Measurements from ENCODE around the gene RAB27A. TPM values are rescaled to one million over a fixed set of nuclear protein-coding genes. Genes with fewer than 3 reads are reported as not detected.

The RAB27A gene
- total RNA-seq, 1 experiment from 2014 or later, result 12.8 TPM

DNA sequence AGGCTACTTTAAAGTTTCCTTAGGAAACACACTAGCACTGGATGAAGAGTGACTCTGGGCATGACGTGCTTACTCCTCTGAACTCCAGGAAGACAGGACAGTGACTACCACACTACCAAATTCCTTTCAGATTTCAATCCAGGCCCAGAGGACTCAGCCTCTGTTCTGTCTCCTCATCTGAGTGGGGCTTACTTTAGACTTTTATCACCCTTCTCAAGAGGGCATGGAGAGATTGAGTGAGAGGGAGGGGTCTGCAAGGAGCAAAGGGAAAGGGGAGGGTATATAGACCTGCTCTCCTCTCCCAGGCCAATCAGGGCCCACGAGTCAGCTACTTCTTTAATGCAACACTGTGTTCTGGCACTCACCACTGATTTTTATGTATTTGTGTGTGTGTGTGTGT is 63.5 kb downstream of the RAB27A start:
- no peak for DNase-seq (ENCODE audit: low read depth)

DNA sequence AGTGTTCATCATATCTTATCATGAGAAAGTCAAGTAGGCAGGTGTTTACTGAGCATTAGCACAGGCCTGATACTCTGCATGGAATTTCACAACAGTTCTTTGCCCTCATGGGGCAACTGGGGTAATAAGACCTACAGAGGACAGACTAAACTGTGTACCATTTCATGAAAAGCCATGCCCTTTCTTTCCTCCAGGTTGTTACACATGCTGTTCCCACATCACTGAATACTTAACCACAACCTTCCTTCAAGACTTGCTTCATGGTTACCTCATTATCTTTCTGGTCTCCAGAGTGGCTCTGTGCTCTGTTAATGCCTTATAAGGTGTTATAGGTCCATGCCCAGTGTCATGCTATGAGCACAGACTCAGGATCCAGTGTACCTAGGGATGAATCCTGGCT is 64.7 kb downstream of the RAB27A start:
- DNase-seq (ENCODE audit: low read depth), result peak; percentile 17

DNA sequence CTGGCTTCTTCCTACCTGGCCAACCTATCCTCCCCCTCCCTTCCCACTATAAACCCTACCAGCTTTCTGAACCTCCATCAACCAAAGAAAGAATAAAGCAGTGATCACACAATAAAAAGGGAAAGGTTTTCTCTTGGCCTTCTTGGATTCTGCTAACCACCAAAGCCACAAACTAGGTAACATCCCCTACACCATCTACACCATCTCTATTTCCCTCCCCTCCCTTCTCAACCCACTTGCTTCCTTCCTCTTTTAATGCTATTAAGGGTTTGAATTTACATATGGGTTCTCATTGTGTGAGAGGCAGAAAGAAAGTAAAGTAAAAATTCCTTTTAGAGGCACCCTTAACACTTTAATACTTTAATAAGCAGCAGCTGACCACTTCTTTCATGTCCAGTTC is 67.0 kb downstream of the RAB27A start:
- peak; percentile 8 for DNase-seq (ENCODE audit: low read depth)

DNA sequence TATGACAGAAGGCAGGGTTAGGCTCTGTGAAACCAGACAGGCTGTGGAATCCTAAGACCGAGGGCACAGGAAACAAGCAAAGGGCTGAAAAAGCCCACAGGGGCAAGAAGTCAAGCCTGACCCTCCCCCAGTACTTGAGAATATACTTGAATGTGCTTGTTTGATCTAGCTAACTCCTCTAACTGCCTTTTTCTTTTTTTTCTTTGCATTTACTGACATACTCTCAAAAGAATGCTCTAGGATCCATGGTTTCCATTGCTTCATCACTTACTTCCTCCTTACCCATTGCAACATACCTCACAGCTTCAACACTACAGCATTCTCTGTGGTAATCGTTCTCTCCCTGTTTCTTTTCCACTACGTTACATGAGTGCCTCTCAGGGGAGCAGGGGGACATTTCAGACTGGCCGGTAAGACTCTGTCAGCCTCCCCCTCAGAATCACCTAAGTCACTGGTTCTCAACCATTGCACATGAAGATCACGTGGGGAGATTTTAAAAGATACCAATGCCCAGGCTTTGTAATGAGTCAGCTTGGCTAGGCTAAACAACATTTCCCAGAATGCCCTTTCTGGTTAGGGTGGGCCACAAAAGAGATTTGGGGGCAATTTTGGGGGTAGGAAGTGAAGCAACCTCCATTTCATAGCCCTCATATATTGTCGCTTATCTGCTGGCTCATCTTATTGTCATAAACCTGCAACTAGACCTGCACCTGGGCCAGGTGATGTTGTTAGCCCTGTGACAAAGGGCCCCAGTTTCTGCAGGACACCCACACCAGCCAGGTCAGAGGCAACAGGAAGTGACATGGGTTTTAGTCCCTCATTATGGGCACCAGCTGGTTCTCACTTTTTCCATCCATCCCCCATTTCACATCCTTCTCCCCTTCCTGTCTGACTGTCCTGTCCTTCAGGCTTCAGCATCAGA is 68.3 kb downstream of the RAB27A start:
- peak; percentile 96 for DNase-seq (ENCODE audit: low read depth)

DNA sequence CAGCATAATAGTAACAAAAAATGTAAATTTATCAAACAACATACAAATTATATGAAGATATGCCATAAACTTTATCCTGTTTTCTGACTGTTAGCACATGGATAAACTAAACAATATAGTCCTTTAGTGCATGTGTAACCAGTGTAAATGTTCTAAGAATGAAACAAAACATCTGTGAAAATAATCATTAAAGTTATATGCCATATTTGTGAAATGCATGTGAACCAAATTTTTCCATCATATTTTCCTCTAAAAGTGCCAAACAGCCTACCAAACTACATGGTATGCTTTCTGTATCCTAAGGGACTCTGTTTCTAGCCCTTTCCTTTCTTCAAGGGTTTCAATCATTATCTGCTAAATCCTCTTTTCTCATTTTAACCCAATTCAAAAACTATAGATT is 69.0 kb downstream of the RAB27A start:
- no peak for DNase-seq (ENCODE audit: low read depth)

DNA sequence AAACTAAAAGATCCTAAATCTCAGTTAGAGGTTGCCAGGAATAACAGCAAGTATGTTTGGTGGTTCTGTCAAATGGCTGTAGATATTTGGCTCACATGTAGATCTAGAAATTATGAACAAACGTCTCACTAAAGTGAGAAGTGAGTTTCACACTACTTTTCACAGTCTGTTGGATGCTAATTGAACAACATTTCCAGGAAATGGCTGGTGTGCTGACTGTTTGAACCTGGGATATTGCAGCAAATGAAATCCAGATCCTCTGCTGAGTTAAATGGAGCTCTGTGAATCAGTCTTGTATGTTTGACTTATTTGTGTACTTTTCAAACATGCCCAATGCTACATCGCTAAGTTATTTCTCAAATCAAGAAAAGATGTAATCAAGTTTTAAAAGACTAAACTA is 71.6 kb downstream of the RAB27A start:
- DNase-seq (ENCODE audit: low read depth), result no peak

DNA sequence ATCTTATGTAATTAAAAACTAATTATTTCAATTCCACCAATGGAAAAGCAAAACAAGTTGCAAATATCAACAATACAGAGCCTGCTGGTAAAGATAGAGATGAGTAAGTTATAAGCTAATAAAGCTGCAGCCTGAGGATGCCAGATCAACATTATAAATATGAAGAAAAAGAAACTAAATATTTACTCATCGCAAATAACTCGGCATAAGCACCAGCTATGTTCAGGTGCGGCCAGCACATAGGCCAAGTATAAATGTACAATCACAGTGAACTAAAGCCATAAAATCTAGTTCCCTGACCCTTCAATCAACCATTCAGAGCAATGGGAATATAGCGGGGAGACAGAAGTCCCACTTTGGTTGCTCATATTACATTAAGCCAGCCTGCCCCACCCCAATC is 85.1 kb downstream of the RAB27A start:
- DNase-seq (ENCODE audit: low read depth), result no peak

DNA sequence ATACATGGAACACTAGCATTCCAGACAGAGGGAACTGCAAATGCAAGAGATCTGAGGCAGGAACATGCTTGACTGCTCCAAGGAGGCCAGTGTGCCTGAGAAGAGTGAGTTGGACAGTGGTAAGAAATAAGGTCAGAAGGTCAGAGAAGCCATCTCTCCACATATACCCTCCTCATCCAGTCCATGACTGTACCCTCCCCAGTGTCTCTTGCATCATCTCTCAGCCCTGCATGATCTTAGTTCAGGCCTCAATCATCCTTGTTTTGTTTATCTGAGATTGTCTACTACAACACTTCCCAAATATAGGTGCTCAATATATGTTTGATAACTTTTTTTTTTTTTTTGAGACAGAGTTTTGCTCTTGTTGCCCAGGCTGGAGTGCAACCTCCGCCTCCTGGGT is 87.4 kb downstream of the RAB27A start:
- no peak for DNase-seq (ENCODE audit: low read depth)

DNA sequence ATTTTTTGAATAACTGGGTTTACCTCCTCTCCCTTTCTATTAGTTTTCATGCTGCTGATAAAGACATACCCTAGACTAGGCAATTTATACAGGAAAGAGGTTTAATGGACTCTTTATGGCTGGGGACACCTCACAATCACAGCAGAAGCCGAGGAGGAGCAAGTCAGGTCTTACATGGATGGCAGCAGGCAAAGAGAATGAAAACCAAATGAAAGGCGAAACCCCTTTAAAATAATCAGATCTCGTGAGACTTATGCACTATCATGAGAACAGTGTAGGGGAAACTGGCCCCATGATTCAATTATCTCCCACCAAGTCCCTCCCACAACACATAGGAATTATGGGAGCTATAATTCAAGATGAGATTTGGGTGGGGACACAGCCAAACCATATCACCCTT is 90.9 kb downstream of the RAB27A start:
- DNase-seq (ENCODE audit: low read depth), result no peak

DNA sequence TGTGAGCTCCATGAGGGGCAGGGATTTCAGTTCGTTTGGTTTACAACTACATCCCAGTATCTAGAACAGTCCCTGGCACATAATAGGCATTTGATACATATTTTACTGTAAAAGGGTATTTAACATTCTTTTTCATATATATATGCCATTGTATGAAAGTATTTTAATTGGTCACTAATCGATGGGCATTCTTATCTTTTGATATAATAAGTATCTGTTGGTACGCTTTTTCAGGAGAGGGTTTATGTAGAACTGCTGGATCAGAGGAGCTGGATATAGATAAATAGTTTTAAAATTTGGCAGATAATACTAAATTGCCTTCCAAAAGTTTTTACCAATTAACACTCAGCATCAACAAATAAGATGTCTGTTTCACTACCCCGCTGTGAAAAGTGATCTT is 91.9 kb downstream of the RAB27A start:
- DNase-seq (ENCODE audit: low read depth), result no peak

DNA sequence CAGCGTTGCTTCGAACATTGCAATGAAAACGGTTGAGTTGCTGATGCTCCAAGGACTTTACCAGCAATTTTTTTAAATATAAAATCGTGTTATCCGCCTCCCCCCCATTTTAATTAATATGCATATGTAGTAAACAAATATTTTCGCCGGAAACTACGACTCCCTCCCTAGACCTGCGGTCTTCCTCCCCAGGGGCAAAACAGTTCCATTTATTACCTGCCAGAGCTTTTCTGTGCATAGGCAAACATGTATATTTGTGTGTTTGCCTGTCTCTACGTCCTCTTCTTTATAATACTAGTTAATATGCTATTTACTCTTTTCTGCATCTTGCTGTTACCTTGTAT is 92.3 kb downstream of the RAB27A start:
- DNase-seq (ENCODE audit: low read depth), result no peak

DNA sequence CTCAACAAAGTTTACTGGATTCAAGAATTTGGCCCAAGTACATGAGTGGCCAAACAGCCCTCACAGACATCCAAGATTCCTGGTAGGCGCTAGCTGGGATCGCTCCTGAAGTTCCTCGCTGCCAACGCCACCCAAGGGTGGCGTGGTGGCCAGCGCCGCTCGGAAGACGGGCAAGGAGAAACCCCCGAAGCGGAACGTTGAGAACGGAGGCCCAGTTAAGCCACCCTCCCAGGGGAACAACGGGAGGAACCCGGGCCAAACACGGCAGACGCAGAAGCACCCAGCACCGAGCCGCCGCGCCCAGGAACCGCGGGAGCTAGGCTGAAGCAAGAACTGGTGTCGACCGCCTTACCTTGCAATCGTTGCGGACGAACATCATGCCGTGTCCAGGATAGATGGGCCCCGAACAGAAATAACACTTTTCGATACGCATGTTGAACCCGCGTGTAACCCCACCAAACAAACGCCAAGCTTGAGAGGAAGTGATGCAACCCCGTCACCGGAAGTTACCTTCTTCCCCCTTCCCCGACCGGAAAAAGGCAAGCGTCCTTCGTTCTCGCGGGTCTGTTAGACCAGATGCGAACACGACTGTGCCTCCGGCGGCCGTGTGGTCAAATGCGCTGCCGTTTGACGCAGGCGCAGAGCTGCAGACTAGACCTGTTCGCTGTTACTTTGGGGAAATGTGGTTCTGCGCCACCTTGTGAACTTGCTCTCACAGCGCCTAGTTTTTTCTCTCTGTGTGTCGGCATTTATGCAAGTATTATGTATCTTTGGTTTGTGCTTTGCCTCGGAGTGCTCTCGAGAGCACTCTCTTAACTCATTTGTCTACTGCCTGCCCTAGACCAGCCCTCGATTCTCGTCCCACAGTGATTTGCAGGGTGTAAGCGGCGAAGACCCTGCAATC is 92.9 kb downstream of the RAB27A start, which contains the start of gene RSL24D1:
Gene RSL24D1 (minus strand): TSS at position 484 of the 904 bp plus-strand sequence. CDS start 51 bp downstream, at position 433.
- peak; percentile 98 for DNase-seq (ENCODE audit: low read depth)

DNA sequence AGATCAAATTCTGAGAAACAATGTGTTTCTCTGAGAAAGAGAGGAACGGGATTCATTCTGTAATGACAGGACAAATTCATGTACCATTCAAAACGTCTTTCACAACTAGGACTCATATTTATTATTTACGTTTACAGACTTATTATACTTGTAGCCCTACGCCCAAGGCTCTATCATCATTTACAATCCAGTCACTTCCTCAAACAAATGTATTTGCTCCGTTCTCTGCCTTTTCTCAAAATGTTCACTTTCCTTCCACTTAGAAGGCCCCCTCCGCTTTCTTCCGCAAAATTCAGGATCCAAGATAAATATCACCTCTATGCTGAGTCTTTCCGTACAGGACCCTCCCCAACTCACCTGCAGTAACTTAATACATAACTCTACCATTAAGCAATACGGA is 93.6 kb downstream of the RAB27A start:
- DNase-seq (ENCODE audit: low read depth), result no peak

DNA sequence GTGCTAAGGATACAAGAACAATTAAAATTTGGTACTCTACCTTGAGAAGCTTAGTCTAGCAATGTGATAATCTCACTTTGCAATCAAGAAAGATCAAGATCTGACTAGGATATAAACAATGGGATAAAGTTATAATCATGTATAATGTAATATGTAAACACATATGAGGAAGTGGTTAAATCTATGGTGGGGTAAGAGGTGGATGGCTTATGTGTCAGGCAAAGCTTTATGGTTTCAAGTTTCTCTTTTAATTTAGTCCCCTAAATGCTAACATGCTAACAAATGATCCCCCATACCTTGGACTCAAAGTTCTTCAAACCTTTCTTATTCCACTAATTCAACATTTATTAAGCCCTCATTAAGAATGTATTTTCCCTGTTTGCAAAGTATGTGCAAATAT is 95.4 kb downstream of the RAB27A start:
- no peak for DNase-seq (ENCODE audit: low read depth)

DNA sequence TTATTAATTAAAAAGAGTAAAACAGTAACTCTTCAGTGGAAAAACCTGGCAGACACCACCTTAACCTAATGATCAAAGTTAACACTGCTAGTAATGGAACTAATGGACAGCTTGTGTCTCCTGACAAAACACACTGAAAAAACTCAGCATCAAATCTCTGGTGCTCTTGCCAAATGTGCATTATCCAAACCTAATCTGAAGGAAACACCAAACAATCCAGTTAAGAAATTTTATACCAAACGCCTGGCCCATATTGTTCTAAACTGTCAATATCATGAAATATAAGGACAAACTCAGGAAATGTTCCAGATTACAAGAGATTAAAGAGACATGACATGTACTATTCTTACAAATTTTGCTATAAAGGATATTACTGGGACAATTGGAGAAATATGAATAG is 103.3 kb downstream of the RAB27A start:
- DNase-seq (ENCODE audit: low read depth), result no peak

DNA sequence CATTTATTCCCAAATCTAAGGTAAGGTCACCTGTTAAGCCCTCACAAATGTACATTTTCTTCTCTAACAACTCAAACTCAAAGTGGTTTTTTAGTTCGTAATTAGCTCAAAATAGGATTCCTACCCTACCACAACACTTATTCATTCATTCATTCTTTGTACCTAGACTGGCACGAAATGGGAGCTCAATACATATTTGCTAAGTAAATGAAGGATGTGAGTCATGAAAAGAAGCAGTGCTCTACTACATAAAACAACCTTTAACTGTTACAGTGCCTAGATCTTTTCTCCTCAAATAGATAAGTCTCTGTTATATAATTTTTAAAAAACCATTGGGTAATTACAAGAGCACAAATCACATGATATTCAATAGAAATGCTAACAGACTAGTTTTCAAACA is 105.9 kb downstream of the RAB27A start:
- DNase-seq (ENCODE audit: low read depth), result peak; percentile 8

DNA sequence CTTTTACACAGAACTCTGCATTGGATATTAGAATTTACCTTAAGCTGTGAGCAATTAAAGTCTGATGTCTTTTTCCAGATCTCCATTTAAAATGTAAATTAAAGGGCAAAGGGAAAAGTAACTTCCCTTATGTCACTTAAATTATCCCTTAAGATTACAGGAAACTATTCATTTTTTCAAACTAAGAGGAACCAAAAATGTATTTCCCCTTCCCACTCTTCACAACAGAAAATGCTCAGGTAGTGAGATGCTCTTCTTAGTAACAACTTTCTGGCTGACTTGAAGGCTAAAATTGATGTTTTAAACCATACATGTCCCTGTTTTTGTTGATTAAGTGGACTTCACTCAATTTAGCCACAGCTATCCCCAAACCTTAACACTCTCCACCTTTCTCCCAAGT is 110.5 kb downstream of the RAB27A start:
- no peak for DNase-seq (ENCODE audit: low read depth)

DNA sequence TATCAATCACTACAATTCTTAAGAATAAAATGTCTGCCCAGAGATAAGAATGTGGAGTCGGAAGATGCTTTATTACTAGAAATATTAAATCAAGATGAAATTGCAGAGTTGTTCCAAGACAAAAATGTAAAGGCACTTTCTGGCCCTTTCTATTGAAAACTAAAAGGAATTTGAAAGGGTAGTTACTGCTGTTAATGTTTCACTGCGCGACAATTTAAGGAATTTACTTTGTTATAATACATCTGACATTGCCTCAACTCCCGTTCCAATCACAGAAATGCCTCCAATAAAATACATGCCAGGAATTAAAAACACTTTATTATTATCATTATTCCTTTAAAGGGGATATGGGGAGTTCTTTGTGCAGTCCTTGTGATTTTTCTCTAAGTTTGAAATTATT is 119.3 kb downstream of the RAB27A start:
- no peak for DNase-seq (ENCODE audit: low read depth)

DNA sequence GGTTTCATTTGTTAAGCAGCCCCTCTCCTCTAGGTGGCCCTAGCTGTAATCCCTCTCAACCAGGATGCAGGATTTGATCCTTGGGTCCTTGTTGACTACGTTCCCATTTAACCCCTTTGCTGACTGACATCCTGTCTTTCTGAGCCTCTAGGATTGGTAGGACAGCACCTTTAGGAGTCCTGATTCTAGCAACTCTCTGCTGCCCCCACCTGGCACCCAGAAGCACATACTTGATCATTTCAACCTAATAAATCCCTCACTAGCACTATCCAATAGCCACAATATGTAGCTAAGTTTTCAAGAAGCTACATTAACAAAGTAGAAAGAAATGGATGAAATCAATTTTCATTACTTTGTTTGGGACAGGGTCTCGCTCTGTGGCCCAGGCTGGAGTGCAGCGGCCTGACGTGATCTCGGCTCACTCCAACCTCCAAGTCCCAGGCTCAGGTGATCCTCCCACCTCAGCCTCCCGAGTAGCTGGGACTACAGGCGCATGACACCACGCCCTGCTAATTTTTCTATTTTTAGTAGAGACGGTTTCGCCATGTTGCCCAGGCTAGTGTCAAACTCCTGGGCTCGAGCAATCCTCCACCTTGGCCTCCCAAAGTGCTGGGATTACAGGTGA is 121.2 kb downstream of the RAB27A start:
- peak; percentile 78 for DNase-seq (ENCODE audit: low read depth)

DNA sequence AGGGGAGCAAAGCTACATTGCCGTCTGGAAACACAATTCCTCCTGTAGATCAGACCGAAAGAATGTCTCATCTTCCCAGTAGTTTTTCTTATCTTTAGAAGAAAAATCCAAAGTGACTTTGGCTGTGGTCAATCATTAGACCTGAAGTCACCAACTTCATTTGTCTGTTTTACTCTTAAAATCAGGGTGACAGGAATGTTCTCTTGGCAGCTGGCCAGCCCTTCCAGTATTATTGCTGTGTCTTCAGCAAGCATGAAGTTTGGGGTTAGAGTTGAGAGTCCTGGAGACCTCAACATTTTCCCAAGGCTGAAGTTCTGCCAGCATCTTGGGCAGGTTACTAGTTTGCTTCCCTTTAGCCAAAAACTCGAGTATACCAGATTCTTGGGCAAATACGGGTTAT is 125.3 kb downstream of the RAB27A start:
- no peak for DNase-seq (ENCODE audit: low read depth)
